Spleen (tissue), 7 donors: ENCODE measurements around the gene RNF130.

Experiments
- POLR2A ChIP-seq, 3 donors: fragments of 450-650 bp; IDR thresholded peaks; one replicate each; pipeline ENCODE4 v1.5.1; 2017; ENCODE audit warnings: antibody characterized with exemption in 3 of 3, mild to moderate bottlenecking in 1 of 3
- TF ChIP-seq, protein P1 (sequence below), 11 experiments: fragments of 200-600 bp in 7 of 11; fragments of 450-650 bp in 4 of 11; sonication (generic) in 4 of 11; IDR thresholded peaks in 8 of 11; conservative IDR thresholded peaks in 3 of 11; 1 replicate in 7 of 11; 2 replicates in 4 of 11; pipeline versions ENCODE4 v1.4.0 to v1.8.0; 2016 to 2021; ENCODE audit warnings: antibody characterized with exemption in 11 of 11, inconsistent platforms in 4 of 11, mild to moderate bottlenecking in 1 of 11
- donor health status: DM: no; HTN: no; CAD: no; lungs with moderate emphysema.
- donor health status: DM: no; HTN: no; CAD: no.
- donor health status: DM: no; HTN: no; CAD: no.

DNA sequence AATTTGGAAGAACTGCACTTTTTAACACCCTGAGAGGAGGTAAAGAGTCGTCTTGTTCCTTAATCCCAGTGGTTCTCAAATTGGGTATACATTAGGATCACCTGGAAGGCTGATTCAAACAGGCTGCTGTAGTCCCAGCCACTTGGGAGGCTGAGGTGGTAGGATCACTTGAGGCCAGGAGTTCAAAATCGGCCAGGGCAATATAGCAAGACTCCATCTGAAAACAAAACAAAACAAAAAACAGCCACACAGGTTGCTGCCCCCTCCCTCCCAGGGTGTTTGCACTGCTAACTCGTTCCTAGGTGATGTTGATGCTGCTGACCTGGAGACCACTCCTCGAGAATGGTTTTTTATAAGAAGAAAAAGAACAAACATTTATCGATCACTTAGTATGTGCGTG is 162.3 kb downstream of the RNF130 start:
- no peak for TF ChIP-seq POLR2A (IDR thresholded peaks at IDR 0.05)
- TF ChIP-seq, protein P1, sequence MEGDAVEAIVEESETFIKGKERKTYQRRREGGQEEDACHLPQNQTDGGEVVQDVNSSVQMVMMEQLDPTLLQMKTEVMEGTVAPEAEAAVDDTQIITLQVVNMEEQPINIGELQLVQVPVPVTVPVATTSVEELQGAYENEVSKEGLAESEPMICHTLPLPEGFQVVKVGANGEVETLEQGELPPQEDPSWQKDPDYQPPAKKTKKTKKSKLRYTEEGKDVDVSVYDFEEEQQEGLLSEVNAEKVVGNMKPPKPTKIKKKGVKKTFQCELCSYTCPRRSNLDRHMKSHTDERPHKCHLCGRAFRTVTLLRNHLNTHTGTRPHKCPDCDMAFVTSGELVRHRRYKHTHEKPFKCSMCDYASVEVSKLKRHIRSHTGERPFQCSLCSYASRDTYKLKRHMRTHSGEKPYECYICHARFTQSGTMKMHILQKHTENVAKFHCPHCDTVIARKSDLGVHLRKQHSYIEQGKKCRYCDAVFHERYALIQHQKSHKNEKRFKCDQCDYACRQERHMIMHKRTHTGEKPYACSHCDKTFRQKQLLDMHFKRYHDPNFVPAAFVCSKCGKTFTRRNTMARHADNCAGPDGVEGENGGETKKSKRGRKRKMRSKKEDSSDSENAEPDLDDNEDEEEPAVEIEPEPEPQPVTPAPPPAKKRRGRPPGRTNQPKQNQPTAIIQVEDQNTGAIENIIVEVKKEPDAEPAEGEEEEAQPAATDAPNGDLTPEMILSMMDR (IDR thresholded peaks at IDR 0.05 in 8 of 11, conservative IDR thresholded peaks at IDR 0.05 in 3 of 11) = no peak
